NCI-H2107 treated with DMSO at 0.1 percent for 48 hours (cell line): Measurements from ENCODE around the gene ANXA4.

Experiments
- DNase-seq: peaks from one replicate; lab custom pipeline; 2025; ENCODE audit not compliant: unreplicated experiment; lab: John Stamatoyannopoulos, UW

Gene ANXA4

DNA sequence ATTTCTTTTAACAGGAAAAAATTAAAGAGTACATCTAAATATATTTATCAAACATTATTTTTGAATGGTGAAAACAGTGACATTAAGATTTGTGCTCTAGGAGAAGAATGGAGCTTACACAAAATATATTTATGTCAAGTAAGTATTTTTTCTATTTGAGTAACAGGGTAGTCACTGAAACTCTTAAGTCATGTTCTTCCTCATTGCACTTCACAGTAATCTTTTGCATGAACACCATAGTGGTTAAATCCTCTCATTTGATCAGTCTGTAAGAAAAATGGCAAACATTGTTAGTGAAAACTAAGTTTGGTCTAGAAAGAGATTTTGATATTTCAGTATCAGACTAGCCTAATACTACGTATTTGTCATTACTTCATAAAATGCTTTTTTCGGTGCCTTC, 95.6 kb downstream of the ANXA4 start:
- DNase-seq: no peak

DNA sequence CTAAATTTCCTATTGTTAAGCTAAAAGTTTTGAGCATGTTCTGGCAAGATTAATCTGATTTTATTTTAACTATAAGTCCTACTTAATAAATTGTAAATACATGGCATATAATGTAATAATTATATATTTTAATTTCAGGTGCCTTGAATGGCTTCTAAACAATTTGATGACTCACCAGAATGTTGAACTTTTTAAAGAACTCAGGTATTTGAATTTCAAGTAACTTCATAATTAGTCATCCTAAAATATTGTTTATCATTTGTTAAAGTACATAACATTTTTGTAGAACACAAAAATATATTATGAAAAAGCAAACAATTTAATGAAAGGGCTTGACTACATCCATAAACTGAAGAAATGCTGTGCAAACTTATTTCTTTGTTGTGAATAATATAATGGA, 102.1 kb downstream of the ANXA4 start:
- DNase-seq: no peak

GRCh38 chr2:69844560-69844959, 102.6 kb downstream of the ANXA4 start:
- DNase-seq: no peak

- no peak for DNase-seq
These were observed 104.5 kb downstream of the ANXA4 start for GRCh38 chr2:69846182-69847067.

DNA sequence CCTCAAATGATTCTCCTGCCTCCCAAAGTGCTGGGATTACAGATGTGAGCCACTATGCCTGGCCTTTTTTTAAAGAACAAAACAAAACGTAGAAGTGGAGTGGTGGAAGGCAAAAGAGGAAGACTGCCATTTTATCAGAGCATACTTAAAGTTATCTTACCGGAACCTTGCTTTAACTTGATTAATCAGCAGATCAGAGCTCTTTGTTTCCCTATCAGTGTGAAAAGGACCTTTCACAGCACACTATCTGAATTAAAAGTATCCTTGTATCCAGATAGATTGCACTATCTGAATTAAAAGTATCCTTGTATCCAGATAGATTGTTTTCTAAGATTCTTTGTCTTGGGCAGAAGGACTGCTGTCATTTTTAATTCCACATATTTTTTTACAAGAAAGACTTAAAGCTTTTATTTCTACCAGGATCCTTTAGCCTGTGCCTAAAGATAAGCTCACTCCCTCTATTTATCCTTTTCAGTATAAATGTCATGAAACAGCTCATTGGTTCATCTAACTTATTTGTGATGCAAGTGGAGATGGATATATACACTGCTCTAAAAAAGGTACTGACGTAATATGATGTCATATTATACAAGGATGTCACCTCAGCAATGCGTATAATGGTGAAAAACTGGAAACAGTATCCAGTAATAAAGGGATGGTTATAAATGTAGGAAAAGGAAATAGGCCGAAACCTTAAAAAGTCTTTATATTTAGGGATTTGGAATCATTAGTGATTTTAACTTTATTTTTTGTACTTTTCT, 105.3 kb downstream of the ANXA4 start:
- no peak for DNase-seq

DNA sequence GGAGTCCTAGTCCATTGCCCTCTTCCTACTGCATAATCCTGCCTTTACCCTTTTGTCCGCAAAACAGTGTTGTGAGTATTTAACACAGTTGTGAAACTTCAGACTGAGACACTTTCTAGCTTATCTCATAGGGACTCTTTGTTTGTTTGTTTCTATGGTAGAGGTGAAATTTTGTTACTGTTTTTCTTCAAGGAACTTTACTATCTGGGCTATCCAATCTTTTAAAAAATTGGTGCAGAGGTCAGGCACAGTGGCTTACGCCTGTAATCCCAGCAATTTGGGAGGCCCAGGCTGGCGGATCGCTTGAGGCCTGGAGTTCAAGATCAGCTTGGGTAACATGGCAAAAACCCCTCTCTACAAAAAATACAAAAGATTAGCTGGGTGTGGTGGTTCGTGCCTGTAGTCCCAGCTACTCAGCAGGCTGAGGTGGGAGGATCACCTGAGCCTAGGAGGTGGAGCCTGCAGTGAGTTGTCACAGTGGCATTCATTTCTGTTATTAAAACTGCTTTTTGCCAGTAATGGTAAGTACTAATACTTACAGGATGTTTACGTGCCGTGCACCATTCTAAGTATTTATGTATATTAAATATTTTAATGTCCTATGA, 106.4 kb downstream of the ANXA4 start:
- no peak for DNase-seq

DNA sequence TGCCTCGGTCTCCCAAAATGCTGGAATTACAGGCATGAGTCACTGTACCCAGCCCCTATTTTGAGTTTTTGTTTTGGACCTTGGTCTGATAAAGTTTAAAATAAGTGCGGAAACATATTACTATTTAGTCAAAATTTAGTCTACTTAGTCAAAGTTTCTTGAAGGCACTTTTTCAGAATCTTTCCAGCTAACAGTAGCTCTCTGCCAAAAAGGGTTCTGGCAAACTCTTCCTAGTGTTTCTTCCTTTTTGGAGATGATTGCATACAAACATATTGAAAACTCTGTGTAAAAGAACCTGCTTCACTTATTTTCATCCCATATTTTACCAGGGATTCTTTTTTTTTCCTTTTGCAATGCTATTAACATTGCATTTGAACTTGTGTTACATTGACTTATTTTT, 116.3 kb downstream of the ANXA4 start:
- DNase-seq: no peak

GRCh38 chr2:69863298-69863697, 121.4 kb downstream of the ANXA4 start:
- no peak for DNase-seq
